Pancreas (tissue), 10 donors: Measurements from ENCODE around the gene PCARE. TPM values are rescaled to one million over a fixed set of nuclear protein-coding genes. Genes with fewer than 3 reads are reported as not detected.

Experiments used
- ATAC-seq, 4 donors: fragments of 200-7000 bp; cut with Tn5 transposase; one replicate each; pipeline versions ENCODE4 v1.8.0 to v1.9.1; 2020; ENCODE audit warnings: mild to moderate bottlenecking in 4 of 4, moderate library complexity in 4 of 4
- DNase-seq, 6 donors: peaks; one replicate each; pipeline ENCODE4 v3.0.0-alpha.2; 2020
- FAIRE-seq: peaks from 2 replicates; lab custom pipeline; 2012; peaks lifted over from hg19 to GRCh38; lab: Jason Lieb, UNC
- H3K27ac ChIP-seq, 4 donors: fragments of 200-600 bp; sonication (generic); 1 replicate in 3 of 4; 2 replicates in 1 of 4; pipeline versions ENCODE4 v1.5.0 to v1.8.0; 2020
- H3K27me3 ChIP-seq, 4 donors: fragments of 200-600 bp; one replicate each; pipeline ENCODE4 v1.8.0; 2021
- H3K36me3 ChIP-seq, 3 donors: fragments of 200-600 bp; sonication (generic) in 1 of 3; one replicate each; pipeline versions ENCODE4 v1.5.0 to v1.8.0; 2020 to 2021
- H3K4me1 ChIP-seq, 3 donors: fragments of 200-600 bp; one replicate each; pipeline ENCODE4 v1.8.0; 2021
- H3K4me3 ChIP-seq, 4 donors: fragments of 200-600 bp; sonication (generic) in 2 of 4; one replicate each; pipeline versions ENCODE4 v1.5.0 to v1.8.0; 2020 to 2021
- H3K9me3 ChIP-seq, 4 donors: fragments of 200-600 bp; one replicate each; pipeline ENCODE4 v1.8.0; 2021
- WGBS, 2 donors: extraction: QIAGEN DNeasy Blood & Tissue Kit; methylation state at CpG; one replicate each; pipeline ENCODE4 v1.1.7; 2013; 5-methylcytosine and 5-hydroxymethylcytosine counted together
- intact Hi-C, 3 donors: fragments of 100-400 bp; cut with DNase I; formaldehyde crosslinking; loops; one replicate each; pipeline versions ENCODE4 v1.11.1 to v1.14.2; 2022
- polyA plus RNA-seq, 2 donors: library from polyadenylated mRNA; stranded (reverse); fragments of 200-250 nt; gene quantifications; one replicate each; pipeline ENCODE4 v1.2.3, GENCODE V29; 2013
- total RNA-seq, 6 donors: library from RNA; stranded (reverse); fragmentation: NEBNext Ultra II Directional in 4 of 6; extraction: Animal tissue kit (Norgen Biotek cat#: 25700) in 4 of 6; gene quantifications; one replicate each; pipeline versions ENCODE4 v1.2.1 to v1.2.4, GENCODE V29; 2021 to 2023
- TF ChIP-seq, protein P1 (sequence below), 4 donors: fragments of 200-600 bp; sonication (generic) in 3 of 4; IDR thresholded peaks; one replicate each; pipeline versions ENCODE4 v1.5.0 to v1.8.0; 2021; ENCODE audit warnings: antibody characterized with exemption in 4 of 4
- donor health status: healthy with polysubstance abuse.
- donor health status: DM: no; HTN: no; CAD: no; lungs with moderate emphysema.
- donor health status: DM: no; HTN: no; CAD: no.
- donor health status: control.
- donor health status: control.
- donor health status: Bipolar disorder and iron deficiency.
- donor health status: DM: yes; HTN: yes; CAD: no.
- donor health status: DM: no; HTN: no; CAD: no.
- donor health status: DM: no; HTN: no; CAD: no.
- donor health status: DM: yes; HTN: yes; CAD: no.

The PCARE gene
- total and polyA plus RNA-seq, 8 donors, result 0.03 to 0.05 (median 0.04) TPM; not detected in 5

DNA sequence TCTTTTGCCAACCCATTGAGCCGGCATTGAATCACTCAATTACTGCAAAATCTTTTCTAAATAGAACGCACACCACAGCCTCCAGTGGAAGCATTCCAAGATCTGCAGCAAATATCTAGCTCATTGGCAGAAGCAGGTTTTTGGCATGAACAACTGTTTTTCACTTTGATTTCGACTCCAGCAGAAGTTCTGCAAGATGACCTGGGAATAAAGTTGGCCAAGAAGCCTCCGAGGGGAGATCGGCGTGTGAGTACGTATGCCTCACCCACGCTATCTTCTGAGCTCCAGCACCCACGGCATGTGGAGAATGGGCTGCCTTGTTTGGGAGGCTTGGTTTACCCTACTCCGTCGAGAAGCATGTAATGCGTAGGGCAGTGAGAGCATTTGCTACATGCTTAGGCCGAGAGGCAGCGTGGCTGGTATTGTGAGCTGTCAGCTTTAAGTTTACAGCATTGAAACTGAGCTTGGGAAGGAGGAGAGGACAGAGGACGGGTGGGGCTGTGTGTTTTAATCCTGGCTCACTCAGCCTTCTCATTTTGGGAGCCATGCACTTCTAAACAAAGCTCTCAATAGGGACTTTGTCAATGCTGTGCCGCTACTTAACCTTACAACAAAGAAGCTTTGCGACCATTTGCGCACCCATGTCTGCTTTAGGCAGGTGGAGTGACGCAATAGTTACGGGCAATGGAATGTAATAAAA is 10.5 kb downstream of the PCARE start:
- H3K27ac ChIP-seq, result no peak overlapping the region
- DNase-seq, result peak in 1 of 6 donors; percentile 38

GRCh38 chr2:29063056-29063455 is 11.3 kb downstream of the PCARE start:
- H3K4me3 ChIP-seq, result no peak overlapping the region
- H3K9me3 ChIP-seq, result no peaks in the 10 kb centered on the region
- FAIRE-seq (no peak), ATAC-seq (peak; percentile 43 to 77 (median 72)), DNase-seq (peak in 4 of 6 donors; percentile 61 to 80 (median 62))
- peaks cover 0 to 13% (median 5%) of the 10 kb centered on the region in 3 donors for H3K4me1 ChIP-seq
- no peaks in the 10 kb centered on the region for H3K36me3 ChIP-seq
- WGBS, 2 donors, result 32 to 48% methylated on average over 6 of the region's 6 CpGs
- H3K27ac ChIP-seq, result no peak overlapping the region
- TF ChIP-seq, protein P1, sequence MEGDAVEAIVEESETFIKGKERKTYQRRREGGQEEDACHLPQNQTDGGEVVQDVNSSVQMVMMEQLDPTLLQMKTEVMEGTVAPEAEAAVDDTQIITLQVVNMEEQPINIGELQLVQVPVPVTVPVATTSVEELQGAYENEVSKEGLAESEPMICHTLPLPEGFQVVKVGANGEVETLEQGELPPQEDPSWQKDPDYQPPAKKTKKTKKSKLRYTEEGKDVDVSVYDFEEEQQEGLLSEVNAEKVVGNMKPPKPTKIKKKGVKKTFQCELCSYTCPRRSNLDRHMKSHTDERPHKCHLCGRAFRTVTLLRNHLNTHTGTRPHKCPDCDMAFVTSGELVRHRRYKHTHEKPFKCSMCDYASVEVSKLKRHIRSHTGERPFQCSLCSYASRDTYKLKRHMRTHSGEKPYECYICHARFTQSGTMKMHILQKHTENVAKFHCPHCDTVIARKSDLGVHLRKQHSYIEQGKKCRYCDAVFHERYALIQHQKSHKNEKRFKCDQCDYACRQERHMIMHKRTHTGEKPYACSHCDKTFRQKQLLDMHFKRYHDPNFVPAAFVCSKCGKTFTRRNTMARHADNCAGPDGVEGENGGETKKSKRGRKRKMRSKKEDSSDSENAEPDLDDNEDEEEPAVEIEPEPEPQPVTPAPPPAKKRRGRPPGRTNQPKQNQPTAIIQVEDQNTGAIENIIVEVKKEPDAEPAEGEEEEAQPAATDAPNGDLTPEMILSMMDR (IDR thresholded peaks at IDR 0.05), result no peak
- intact Hi-C loops, result no loop called here
- H3K27me3 ChIP-seq, result no peaks in the 10 kb centered on the region

More for the DNA sequence above, 10.5 kb downstream of the PCARE start:
- ATAC-seq (peak in 1 of 4 donors; percentile 14), FAIRE-seq (no peak)
- H3K4me3 ChIP-seq, result no peak overlapping the region
- H3K4me1 ChIP-seq, result peaks cover 0 to 13% (median 5%) of the 10 kb centered on the region in 3 donors
- no peaks in the 10 kb centered on the region for H3K9me3 ChIP-seq
- 71 to 84% methylated on average over 20 of the region's 20 CpGs for WGBS, 2 donors
- no peaks in the 10 kb centered on the region for H3K36me3 ChIP-seq
- TF ChIP-seq, protein P1 (IDR thresholded peaks at IDR 0.05), result no peak
- intact Hi-C loops, result no loop called here
- no peaks in the 10 kb centered on the region for H3K27me3 ChIP-seq

DNA sequence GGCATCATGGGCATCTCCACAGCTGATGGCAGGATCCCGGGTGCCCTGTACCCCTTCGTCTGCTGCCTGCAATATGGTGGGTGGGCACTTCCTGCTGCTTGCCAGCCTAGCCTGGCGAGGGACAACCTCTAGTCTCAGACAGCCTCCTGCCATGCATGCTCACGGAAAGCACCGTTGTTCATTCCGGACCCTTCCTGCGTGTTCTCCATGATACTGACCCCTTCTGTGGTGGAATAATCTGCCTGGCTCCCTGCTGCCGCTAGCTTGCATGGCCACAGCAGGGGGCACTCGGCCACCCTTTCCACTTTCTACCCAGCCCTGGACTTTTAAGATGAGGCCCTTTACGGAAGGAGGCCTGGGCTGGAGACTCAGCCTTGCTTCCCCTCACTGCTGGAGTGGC is 12.0 kb downstream of the PCARE start:
- ATAC-seq, result no peak
- TF ChIP-seq, protein P1 (IDR thresholded peaks at IDR 0.05), result no peak
- no peak overlapping the region for H3K27ac ChIP-seq

DNA sequence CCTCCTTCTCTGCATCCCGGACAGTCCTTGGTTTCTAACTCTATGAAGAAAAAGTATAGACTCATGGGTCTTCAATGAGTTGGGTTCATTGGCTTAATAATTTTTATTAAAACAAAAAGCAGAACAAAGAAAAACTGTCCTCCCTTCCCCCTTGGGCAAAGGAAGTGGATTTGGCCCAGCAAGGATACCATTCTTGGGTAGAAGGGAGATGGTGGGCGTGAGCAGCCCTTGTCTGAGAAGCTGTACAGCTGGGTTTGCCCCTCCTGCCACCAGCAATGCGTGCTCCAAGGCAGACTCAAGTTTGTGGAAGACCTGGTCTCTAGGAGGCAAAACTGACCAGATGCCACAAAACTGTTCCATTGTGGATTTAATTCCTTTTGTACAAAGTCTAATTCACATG is 12.7 kb downstream of the PCARE start:
- Histone ChIP-seq H3K36me3 (no peaks in the 10 kb centered on the region), H3K27me3 (no peaks in the 10 kb centered on the region), H3K9me3 (no peaks in the 10 kb centered on the region), H3K4me1 (peaks cover 0 to 8% (median 1%) of the 10 kb centered on the region in 3 donors), H3K4me3 (no peak overlapping the region), H3K27ac (no peak overlapping the region)
- 92 to 93% methylated on average over 3 of the region's 3 CpGs for WGBS, 2 donors
- ATAC-seq, result no peak
- TF ChIP-seq, protein P1 (IDR thresholded peaks at IDR 0.05), result no peak
- intact Hi-C loops, result no loop called here
- FAIRE-seq, result no peak
- DNase-seq, result no peak

More for the DNA sequence above, 12.0 kb downstream of the PCARE start:
- Histone ChIP-seq H3K4me3 (no peak overlapping the region), H3K36me3 (no peaks in the 10 kb centered on the region), H3K9me3 (no peaks in the 10 kb centered on the region), H3K27me3 (no peaks in the 10 kb centered on the region), H3K4me1 (peaks cover 0 to 13% (median 5%) of the 10 kb centered on the region in 3 donors)
- FAIRE-seq (no peak), DNase-seq (no peak)
- WGBS, 2 donors, result 93 to 97% methylated on average over 10 of the region's 10 CpGs
- intact Hi-C loops, result no loop called here

GRCh38 chr2:29061176-29061575 is 13.1 kb downstream of the PCARE start:
- FAIRE-seq, result no peak
- no peak overlapping the region for H3K4me3 ChIP-seq
- intact Hi-C loops, result no loop called here
- ATAC-seq, result no peak
- no peaks in the 10 kb centered on the region for H3K9me3 ChIP-seq
- no peaks in the 10 kb centered on the region for H3K36me3 ChIP-seq
- WGBS, 2 donors, result 73 to 75% methylated on average over 6 of the region's 6 CpGs
- H3K27ac ChIP-seq, result no peak overlapping the region
- DNase-seq, result no peak
- H3K4me1 ChIP-seq, result peaks cover 0 to 8% (median 0%) of the 10 kb centered on the region in 3 donors
- TF ChIP-seq, protein P1 (IDR thresholded peaks at IDR 0.05), result no peak
- no peaks in the 10 kb centered on the region for H3K27me3 ChIP-seq
